Measurements from ENCODE around the gene CCDC150.

DNA sequence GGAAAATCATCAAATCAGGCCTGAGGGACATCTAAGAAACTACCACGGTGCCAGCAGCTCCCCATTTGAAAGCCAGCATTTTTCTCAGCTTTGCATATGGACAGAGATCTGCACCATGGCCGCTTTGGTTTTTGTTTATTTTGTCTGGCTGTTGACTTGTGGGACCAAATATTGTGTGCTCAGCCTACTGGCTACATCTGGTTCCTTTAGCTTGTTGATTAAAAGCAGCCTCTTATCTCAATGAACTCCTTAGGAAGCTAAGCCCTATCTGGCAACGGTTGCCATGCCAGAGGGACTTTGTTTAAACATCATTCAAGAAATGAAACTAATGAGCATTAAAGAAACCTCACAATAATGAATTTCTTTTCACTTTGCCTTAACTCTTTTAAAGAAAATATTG, 32.4 kb upstream of the CCDC150 start:
- TF ChIP-seq, protein P1, sequence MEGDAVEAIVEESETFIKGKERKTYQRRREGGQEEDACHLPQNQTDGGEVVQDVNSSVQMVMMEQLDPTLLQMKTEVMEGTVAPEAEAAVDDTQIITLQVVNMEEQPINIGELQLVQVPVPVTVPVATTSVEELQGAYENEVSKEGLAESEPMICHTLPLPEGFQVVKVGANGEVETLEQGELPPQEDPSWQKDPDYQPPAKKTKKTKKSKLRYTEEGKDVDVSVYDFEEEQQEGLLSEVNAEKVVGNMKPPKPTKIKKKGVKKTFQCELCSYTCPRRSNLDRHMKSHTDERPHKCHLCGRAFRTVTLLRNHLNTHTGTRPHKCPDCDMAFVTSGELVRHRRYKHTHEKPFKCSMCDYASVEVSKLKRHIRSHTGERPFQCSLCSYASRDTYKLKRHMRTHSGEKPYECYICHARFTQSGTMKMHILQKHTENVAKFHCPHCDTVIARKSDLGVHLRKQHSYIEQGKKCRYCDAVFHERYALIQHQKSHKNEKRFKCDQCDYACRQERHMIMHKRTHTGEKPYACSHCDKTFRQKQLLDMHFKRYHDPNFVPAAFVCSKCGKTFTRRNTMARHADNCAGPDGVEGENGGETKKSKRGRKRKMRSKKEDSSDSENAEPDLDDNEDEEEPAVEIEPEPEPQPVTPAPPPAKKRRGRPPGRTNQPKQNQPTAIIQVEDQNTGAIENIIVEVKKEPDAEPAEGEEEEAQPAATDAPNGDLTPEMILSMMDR (IDR thresholded peaks at IDR 0.05; ENCODE audit: insufficient read depth, low read length, poor library complexity, severe bottlenecking): no peak
- no peak for TF ChIP-seq EZH2phosphoT487 (conservative IDR thresholded peaks at IDR 0.05; ENCODE audit: low read length)
